Measurements from ENCODE around the gene CEBPA.

- TF ChIP-seq CTCF (IDR thresholded peaks at IDR 0.05; ENCODE audit: low read length), result no peak
- TF ChIP-seq EZH2 (IDR thresholded peaks at IDR 0.05; ENCODE audit: borderline replicate concordance, low read length), result no peak
Observed at GRCh38 chr19:33344573-33344925, 42.2 kb upstream of the CEBPA start.

Data from OCI-LY1 (cell line).